Measurements from ENCODE around the gene PRKCE. TPM values are rescaled to one million over a fixed set of nuclear protein-coding genes. Genes with fewer than 3 reads are reported as not detected.

PRKCE gene
- total and polyA plus RNA-seq, 2 experiments from 2014 or later = 0.94 to 1.2 TPM

DNA sequence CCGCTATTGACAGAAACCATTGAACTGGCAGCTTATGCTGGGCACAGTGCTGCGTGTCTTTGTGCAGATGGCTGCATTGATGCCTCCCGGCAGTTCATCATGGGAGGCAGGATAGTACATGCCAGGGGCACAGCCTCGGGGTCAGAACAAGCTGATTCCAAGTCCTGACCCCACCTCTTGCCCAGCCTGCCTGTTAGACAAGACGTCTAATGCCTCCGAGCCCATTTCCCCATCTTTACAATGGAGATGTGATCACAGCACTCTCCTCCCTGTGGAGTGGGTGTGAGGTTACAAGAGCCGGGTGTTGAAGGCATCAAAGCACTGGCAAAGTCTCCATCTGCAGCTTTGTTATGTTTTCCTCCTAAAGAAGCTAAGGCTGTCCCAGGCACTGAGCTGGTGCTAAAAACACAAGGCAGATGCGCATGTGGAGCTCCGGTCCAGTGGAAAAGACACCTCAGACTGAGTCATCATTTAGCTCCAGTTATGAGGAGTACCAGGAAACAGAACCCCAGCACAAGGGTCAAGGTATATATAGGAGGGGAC, 520.0 kb downstream of the PRKCE start (continued):
- TF ChIP-seq, protein P1, sequence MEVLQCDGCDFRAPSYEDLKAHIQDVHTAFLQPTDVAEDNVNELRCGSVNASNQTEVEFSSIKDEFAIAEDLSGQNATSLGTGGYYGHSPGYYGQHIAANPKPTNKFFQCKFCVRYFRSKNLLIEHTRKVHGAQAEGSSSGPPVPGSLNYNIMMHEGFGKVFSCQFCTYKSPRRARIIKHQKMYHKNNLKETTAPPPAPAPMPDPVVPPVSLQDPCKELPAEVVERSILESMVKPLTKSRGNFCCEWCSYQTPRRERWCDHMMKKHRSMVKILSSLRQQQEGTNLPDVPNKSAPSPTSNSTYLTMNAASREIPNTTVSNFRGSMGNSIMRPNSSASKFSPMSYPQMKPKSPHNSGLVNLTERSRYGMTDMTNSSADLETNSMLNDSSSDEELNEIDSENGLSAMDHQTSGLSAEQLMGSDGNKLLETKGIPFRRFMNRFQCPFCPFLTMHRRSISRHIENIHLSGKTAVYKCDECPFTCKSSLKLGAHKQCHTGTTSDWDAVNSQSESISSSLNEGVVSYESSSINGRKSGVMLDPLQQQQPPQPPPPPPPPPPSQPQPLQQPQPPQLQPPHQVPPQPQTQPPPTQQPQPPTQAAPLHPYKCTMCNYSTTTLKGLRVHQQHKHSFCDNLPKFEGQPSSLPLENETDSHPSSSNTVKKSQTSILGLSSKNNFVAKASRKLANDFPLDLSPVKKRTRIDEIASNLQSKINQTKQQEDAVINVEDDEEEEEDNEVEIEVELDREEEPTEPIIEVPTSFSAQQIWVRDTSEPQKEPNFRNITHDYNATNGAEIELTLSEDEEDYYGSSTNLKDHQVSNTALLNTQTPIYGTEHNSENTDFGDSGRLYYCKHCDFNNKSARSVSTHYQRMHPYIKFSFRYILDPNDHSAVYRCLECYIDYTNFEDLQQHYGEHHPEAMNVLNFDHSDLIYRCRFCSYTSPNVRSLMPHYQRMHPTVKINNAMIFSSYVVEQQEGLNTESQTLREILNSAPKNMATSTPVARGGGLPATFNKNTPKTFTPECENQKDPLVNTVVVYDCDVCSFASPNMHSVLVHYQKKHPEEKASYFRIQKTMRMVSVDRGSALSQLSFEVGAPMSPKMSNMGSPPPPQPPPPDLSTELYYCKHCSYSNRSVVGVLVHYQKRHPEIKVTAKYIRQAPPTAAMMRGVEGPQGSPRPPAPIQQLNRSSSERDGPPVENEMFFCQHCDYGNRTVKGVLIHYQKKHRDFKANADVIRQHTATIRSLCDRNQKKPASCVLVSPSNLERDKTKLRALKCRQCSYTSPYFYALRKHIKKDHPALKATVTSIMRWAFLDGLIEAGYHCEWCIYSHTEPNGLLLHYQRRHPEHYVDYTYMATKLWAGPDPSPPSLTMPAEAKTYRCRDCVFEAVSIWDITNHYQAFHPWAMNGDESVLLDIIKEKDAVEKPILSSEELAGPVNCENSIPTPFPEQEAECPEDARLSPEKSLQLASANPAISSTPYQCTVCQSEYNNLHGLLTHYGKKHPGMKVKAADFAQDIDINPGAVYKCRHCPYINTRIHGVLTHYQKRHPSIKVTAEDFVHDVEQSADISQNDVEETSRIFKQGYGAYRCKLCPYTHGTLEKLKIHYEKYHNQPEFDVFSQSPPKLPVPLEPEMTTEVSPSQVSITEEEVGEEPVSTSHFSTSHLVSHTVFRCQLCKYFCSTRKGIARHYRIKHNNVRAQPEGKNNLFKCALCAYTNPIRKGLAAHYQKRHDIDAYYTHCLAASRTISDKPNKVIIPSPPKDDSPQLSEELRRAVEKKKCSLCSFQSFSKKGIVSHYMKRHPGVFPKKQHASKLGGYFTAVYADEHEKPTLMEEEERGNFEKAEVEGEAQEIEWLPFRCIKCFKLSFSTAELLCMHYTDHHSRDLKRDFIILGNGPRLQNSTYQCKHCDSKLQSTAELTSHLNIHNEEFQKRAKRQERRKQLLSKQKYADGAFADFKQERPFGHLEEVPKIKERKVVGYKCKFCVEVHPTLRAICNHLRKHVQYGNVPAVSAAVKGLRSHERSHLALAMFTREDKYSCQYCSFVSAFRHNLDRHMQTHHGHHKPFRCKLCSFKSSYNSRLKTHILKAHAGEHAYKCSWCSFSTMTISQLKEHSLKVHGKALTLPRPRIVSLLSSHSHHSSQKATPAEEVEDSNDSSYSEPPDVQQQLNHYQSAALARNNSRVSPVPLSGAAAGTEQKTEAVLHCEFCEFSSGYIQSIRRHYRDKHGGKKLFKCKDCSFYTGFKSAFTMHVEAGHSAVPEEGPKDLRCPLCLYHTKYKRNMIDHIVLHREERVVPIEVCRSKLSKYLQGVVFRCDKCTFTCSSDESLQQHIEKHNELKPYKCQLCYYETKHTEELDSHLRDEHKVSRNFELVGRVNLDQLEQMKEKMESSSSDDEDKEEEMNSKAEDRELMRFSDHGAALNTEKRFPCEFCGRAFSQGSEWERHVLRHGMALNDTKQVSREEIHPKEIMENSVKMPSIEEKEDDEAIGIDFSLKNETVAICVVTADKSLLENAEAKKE (CRISPR knock-in tag; IDR thresholded peaks at IDR 0.05) = no peak
- TF ChIP-seq, protein P2, sequence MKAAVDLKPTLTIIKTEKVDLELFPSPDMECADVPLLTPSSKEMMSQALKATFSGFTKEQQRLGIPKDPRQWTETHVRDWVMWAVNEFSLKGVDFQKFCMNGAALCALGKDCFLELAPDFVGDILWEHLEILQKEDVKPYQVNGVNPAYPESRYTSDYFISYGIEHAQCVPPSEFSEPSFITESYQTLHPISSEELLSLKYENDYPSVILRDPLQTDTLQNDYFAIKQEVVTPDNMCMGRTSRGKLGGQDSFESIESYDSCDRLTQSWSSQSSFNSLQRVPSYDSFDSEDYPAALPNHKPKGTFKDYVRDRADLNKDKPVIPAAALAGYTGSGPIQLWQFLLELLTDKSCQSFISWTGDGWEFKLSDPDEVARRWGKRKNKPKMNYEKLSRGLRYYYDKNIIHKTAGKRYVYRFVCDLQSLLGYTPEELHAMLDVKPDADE (IDR thresholded peaks at IDR 0.05) = no peak
- TF ChIP-seq NANOG (IDR thresholded peaks at IDR 0.05; ENCODE audit: borderline replicate concordance) (no peak), ZNF114 (CRISPR knock-in tag; IDR thresholded peaks at IDR 0.05) (no peak), ZNF331 (CRISPR knock-in tag; IDR thresholded peaks at IDR 0.05; ENCODE audit: low read depth) (no peak)

DNA sequence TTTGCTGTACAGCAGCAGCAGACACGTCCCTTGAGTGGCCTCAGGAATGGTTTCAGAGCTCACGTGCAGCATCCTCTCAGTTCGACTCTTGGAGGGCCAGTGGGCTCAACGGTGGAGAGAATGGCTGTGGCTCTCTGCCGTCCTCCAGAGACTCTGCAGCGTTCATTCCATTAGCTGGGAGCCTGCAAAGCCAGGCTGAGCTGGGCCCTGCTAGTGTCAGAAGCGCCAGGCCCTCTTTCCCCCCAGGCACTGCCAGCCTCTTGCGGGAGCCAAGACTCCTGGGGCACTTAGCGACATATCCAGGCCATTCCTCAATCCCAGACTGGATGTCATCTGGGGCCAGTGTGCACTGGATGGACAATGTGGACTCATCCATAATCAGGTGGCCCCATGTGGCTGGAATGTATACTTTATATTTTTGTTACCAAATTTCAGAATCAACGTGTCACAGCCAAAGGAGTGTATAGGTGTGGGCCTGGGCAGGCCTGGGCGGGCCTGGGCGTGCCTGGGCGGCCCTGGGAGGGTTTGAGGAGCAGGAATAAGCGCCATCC, 520.6 kb downstream of the PRKCE start:
- H2AFZ ChIP-seq = no peak overlapping the region
- no peaks in the 10 kb centered on the region for H3F3A ChIP-seq (replicated peaks; ENCODE audit: low read depth)
- H3K9me2 ChIP-seq (ENCODE audit: insufficient read depth) = no peaks in the 10 kb centered on the region; the same call in 1 of the 2 replicates
- no peak overlapping the region for H3K4me2 ChIP-seq
- H3K4me3 ChIP-seq = no peak overlapping the region
- Mint-ChIP-seq H3K4me3 (no peak overlapping the region), H3K9me3 (no peaks in the 10 kb centered on the region; the same call in 2 of the 3 replicates), H3K27me3 (ENCODE audit: insufficient read depth, low read depth, poor library complexity) (peaks cover 2% of the 10 kb centered on the region), H3K36me3 (ENCODE audit: low read depth) (no peaks in the 10 kb centered on the region), H3K27ac (no peak overlapping the region), H3K4me1 (peaks cover 23% of the 10 kb centered on the region)
- no peaks in the 10 kb centered on the region for H4K20me1 ChIP-seq (replicated peaks; ENCODE audit: insufficient read depth)
- ATAC-seq (no peak), DNase-seq (ENCODE audit: low spot score) (no peak)
- no peaks in the 10 kb centered on the region for H3K27me3 ChIP-seq (ENCODE audit: insufficient read depth)
- no peaks in the 10 kb centered on the region for H3K79me2 ChIP-seq (replicated peaks; ENCODE audit: insufficient read depth)
- H3K36me3 ChIP-seq (ENCODE audit: insufficient read depth) = no peaks in the 10 kb centered on the region
- no peak overlapping the region for H3K27ac ChIP-seq (ENCODE audit: low read depth)
- H3K4me1 ChIP-seq (ENCODE audit: insufficient read depth) = peaks cover 9% of the 10 kb centered on the region
- TF ChIP-seq, protein P3, sequence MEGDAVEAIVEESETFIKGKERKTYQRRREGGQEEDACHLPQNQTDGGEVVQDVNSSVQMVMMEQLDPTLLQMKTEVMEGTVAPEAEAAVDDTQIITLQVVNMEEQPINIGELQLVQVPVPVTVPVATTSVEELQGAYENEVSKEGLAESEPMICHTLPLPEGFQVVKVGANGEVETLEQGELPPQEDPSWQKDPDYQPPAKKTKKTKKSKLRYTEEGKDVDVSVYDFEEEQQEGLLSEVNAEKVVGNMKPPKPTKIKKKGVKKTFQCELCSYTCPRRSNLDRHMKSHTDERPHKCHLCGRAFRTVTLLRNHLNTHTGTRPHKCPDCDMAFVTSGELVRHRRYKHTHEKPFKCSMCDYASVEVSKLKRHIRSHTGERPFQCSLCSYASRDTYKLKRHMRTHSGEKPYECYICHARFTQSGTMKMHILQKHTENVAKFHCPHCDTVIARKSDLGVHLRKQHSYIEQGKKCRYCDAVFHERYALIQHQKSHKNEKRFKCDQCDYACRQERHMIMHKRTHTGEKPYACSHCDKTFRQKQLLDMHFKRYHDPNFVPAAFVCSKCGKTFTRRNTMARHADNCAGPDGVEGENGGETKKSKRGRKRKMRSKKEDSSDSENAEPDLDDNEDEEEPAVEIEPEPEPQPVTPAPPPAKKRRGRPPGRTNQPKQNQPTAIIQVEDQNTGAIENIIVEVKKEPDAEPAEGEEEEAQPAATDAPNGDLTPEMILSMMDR (conservative IDR thresholded peaks at IDR 0.05; ENCODE audit: low read depth in 2 of 2) = no peak
- TF ChIP-seq ZNF331 (CRISPR knock-in tag; IDR thresholded peaks at IDR 0.05; ENCODE audit: low read depth) = no peak
- no peak for TF ChIP-seq JUNB (IDR thresholded peaks at IDR 0.05; ENCODE audit: unreplicated experiment)
- TF ChIP-seq CREB1 (CRISPR knock-in tag; IDR thresholded peaks at IDR 0.05; ENCODE audit: low read depth) = no peak
- no peak for TF ChIP-seq STAT1 (IDR thresholded peaks at IDR 0.05; ENCODE audit: unreplicated experiment)
- TF ChIP-seq, protein P2 (IDR thresholded peaks at IDR 0.05) = no peak
